ENCODE measurements around the gene GOLGA2.

The GOLGA2 gene

DNA sequence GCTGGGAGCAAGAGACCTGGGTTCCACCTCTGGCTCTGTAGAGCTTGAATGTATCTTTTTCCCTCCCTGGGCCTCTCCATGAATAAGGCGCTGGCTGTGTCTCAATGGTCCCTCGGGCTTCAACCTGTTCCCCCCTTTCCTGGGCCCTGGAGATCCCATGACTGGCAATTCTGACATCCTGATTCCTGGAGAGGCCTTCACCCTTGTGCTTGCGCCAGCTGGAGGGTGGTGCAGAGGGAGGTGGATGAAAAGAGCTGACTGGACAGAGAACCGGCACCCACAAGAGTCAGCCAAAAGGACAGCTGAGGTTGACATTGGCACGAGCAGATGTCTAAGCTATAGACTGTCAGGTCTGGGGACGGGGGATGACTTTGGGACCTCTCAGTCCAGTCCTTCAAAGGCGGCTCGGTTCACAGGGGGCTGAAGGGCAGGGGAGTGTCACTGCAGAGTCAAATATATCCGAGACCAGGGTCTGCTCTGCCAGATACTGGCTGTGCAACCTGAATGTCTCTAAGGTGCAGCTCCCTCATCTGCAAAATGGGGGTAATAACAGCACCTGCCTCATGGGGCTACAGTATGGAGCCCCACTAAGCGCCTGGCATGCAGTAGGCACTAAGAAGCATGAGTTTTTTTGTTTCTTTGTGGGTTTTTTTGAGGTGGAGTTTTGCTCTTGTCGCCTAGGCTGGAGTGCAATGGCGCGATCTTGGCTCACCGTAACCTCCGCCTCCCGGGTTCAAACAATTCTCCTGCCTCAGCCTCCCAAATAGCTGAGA, 58.8 kb downstream of the GOLGA2 start:
- Histone ChIP-seq H3K36me3 (peaks cover 69% of the 10 kb centered on the region), H3K27me3 (ENCODE audit: insufficient read depth, low read depth, severe bottlenecking) (no peaks in the 10 kb centered on the region), H3K9me3 (ENCODE audit: severe bottlenecking) (no peaks in the 10 kb centered on the region), H3K4me3 (ENCODE audit: low read depth, low read length) (no peak overlapping the region), H3K27ac (no peak overlapping the region)
- no peak for DNase-seq
- TF ChIP-seq, protein P1, sequence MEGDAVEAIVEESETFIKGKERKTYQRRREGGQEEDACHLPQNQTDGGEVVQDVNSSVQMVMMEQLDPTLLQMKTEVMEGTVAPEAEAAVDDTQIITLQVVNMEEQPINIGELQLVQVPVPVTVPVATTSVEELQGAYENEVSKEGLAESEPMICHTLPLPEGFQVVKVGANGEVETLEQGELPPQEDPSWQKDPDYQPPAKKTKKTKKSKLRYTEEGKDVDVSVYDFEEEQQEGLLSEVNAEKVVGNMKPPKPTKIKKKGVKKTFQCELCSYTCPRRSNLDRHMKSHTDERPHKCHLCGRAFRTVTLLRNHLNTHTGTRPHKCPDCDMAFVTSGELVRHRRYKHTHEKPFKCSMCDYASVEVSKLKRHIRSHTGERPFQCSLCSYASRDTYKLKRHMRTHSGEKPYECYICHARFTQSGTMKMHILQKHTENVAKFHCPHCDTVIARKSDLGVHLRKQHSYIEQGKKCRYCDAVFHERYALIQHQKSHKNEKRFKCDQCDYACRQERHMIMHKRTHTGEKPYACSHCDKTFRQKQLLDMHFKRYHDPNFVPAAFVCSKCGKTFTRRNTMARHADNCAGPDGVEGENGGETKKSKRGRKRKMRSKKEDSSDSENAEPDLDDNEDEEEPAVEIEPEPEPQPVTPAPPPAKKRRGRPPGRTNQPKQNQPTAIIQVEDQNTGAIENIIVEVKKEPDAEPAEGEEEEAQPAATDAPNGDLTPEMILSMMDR (IDR thresholded peaks at IDR 0.05; ENCODE audit: low read depth, low read length) = no peak

DNA sequence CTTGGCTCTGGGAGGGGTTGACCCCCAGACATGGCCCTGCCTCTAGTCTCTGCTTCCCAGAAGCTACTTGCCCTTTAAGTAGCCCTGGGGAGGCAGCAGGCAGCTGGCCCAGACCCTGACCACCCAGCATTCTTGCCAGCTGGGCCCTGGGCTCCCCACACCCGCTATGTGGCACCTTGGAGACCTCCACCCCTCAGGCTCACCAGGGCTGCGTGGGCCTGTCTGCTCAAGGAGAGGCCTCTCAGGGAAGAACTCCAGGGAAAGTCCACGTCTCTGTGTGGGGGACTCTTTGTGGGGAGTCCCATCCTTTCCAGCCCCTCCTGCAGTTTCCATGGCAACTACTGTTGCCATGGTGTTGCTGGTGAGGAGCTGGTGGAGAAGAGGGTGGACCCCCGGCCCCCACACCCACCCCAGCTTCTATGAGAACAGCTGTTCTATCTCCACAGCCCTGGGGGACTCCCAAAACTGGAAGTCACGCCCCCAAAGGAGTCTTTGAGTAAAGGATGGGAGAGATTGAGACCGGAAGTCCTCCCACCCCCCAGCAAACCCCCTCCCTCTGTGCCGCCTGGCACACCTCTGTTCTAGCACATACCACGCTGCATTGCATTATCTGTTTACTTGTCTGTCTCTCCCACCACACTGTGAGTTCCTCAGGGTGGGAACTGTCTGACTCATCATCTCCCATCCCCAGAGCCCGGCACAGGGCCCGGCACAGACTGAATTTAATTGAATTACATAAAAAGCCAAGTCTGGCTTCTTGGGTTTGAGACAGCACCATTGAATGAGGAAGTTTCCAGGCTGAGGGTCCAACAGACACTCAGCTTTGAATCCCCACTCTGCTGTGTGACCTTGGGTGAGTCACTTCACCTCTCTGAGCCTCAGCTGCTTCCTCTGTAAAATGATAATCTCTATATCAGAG, 60.1 kb downstream of the GOLGA2 start:
- DNase-seq = no peak
- no peaks in the 10 kb centered on the region for H3K9me3 ChIP-seq (ENCODE audit: severe bottlenecking)
- TF ChIP-seq, protein P1 (IDR thresholded peaks at IDR 0.05; ENCODE audit: low read depth, low read length) = no peak
- H3K27ac ChIP-seq = no peak overlapping the region
- no peaks in the 10 kb centered on the region for H3K27me3 ChIP-seq (ENCODE audit: insufficient read depth, low read depth, severe bottlenecking)
- no peak overlapping the region for H3K4me3 ChIP-seq (ENCODE audit: low read depth, low read length)
- peaks cover 62% of the 10 kb centered on the region for H3K36me3 ChIP-seq

DNA sequence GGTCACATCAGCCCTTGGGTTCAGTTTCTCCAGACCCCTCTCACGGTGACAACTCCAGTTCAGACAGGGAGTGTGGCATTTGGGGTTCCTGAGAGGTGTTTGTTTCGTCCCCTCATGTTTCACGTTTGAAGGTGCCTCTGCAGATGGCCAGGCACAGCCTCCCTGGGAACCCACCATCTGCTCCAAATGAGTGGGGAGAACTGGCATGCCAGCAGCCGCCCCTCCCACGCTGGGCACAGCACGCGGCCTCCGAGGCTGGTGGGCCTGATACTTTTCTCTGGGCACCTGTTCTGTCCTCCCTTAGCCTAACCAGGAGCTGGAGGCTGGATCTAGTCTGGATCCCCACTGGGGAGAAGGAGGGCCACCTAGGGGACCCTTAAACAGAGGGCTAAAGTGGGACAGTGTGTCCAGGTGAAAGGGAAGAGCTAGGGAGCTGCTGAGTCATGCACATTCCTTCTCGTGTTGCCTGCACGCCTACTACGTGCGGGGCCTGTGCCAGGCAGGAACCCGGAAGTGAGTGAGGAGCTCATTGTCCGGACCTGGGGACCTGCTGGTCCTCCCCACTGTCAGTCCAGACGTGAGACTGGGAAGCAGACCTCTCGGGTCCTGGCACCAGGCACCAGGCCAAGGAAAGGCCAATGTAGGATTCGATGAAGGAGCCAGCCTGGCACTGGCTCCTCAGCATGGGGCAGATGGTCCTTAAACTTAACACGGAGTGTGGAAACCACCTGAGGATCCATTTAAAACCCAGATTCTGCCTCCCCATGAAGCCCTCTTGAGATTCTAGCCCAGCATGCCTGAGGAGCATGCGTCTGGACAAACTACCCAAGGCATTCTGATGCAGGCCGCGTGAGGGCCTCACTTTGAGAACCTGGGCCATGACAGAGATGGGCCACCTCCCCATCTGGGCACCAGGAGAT, 61.0 kb downstream of the GOLGA2 start:
- TF ChIP-seq, protein P1 (IDR thresholded peaks at IDR 0.05; ENCODE audit: low read depth, low read length) = no peak
- no peak for DNase-seq
- Histone ChIP-seq H3K36me3 (peaks cover 56% of the 10 kb centered on the region), H3K9me3 (ENCODE audit: severe bottlenecking) (no peaks in the 10 kb centered on the region), H3K4me3 (ENCODE audit: low read depth, low read length) (no peak overlapping the region), H3K27ac (no peak overlapping the region), H3K27me3 (ENCODE audit: insufficient read depth, low read depth, severe bottlenecking) (no peaks in the 10 kb centered on the region)

DNA sequence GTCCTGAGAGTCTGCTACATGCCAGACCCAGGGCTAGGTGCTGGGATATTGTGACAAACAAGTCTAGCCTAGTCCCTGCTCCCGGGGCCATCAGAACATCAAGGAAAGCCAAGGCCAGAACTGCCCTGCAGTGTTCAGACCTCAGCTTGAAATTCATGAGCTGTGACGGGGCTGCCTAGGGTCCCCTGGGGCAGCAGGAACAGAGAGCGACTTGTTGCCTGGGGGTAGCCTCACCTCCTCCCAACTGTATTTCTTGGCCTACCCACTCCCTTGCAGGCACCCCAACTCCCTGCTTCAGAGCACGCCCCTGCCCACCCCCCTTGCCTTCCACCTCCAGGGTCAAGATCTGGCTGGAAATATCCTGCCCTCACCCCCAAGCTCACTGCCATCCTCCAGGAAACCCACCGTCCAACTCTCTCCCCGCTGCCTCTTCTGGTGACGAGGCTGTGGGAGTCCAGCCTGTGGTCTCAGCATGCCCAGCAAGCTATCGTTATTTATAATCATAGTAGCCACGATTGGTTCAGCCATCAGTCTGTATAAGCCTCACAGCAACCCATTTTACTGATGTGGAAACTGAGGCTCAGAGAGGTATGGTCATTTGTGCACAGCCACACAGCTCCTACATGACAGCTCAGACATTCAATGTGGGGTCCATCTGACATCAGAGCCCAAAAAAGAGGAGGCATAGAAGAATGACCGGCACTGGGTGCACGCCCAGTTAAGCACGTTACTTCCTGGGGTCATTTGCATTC, 61.9 kb downstream of the GOLGA2 start:
- H3K36me3 ChIP-seq = peaks cover 56% of the 10 kb centered on the region
- TF ChIP-seq, protein P1 (IDR thresholded peaks at IDR 0.05; ENCODE audit: low read depth, low read length) = no peak
- no peak overlapping the region for H3K27ac ChIP-seq

DNA sequence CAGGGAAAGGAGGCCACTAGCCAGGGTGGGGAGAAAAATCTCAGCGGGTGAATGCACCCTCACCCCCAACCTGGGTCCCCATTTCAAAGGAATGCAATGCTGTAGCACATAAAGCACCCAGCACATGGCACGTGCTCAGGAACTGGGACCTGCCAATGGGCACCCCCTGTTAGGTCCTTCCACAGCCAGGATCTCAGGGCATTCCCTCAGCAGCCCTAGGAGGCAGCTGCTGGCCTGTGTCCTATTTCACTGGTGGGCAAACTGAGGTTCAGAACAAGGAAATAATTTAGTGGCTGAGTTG, 63.9 kb downstream of the GOLGA2 start:
- TF ChIP-seq, protein P1 (IDR thresholded peaks at IDR 0.05; ENCODE audit: low read depth, low read length) = no peak
- Histone ChIP-seq H3K36me3 (peaks cover 54% of the 10 kb centered on the region), H3K4me3 (ENCODE audit: low read depth, low read length) (no peak overlapping the region), H3K27me3 (ENCODE audit: insufficient read depth, low read depth, severe bottlenecking) (no peaks in the 10 kb centered on the region), H3K27ac (no peak overlapping the region), H3K9me3 (ENCODE audit: severe bottlenecking) (no peaks in the 10 kb centered on the region)
- DNase-seq = no peak

More for the DNA sequence above, 61.9 kb downstream of the GOLGA2 start:
- Histone ChIP-seq H3K27me3 (ENCODE audit: insufficient read depth, low read depth, severe bottlenecking) (no peaks in the 10 kb centered on the region), H3K4me3 (ENCODE audit: low read depth, low read length) (no peak overlapping the region), H3K9me3 (ENCODE audit: severe bottlenecking) (no peaks in the 10 kb centered on the region)
- DNase-seq = no peak

All from WERI-Rb-1 (cell line).